Measurements from ENCODE around the gene SCGB2B2.
A peak's percentile ranks its signal among the peaks of the same experiment; 100 is the strongest.
"Not testable (repeated sequence)": the region's sequence is repeated elsewhere in the genome, so short reads cannot be mapped to it uniquely, and the experiment has no call there.

SCGB2B2 gene

GRCh38 chr19:34676697-34677385 lies at the start of gene SCGB2B2:
TSS of gene SCGB2B2 (minus strand) at chr19:34677159. CDS start at chr19:34594563, 82,596 bp downstream.
- DNase-seq (ENCODE audit: low spot score) = no peak

- no peak for DNase-seq (ENCODE audit: low spot score)
These were observed 48.4 kb upstream of the SCGB2B2 start for GRCh38 chr19:34725400-34725799.

- DNase-seq (ENCODE audit: low spot score) = no peak
These were observed 45.4 kb upstream of the SCGB2B2 start for GRCh38 chr19:34722353-34722752.

- DNase-seq (ENCODE audit: low spot score) = no peak
These were observed 38.4 kb upstream of the SCGB2B2 start for GRCh38 chr19:34715357-34715756.

- no peak for DNase-seq (ENCODE audit: low spot score)
These were observed 36.3 kb upstream of the SCGB2B2 start for GRCh38 chr19:34713262-34713637.

GRCh38 chr19:34712395-34713261 lies 35.7 kb upstream of the SCGB2B2 start:
- DNase-seq (ENCODE audit: low spot score) = peak; percentile 63

GRCh38 chr19:34711890-34712289 lies 34.9 kb upstream of the SCGB2B2 start:
- DNase-seq (ENCODE audit: low spot score) = no peak

- no peak for DNase-seq (ENCODE audit: low spot score)
These were observed 30.7 kb upstream of the SCGB2B2 start for GRCh38 chr19:34707661-34708060.

GRCh38 chr19:34692549-34692948 lies 15.6 kb upstream of the SCGB2B2 start:
- peak; percentile 29 for DNase-seq (ENCODE audit: low spot score)

GRCh38 chr19:34690372-34690771 lies 13.4 kb upstream of the SCGB2B2 start:
- no peak for DNase-seq (ENCODE audit: low spot score)

GRCh38 chr19:34688592-34688991 lies 11.6 kb upstream of the SCGB2B2 start:
- no peak for DNase-seq (ENCODE audit: low spot score)

GRCh38 chr19:34687348-34687747 lies 10.4 kb upstream of the SCGB2B2 start:
- DNase-seq (ENCODE audit: low spot score) = no peak

- no peak for DNase-seq (ENCODE audit: low spot score)
These were observed 9.5 kb upstream of the SCGB2B2 start for GRCh38 chr19:34686455-34686854.

- not testable (repeated sequence) for DNase-seq (ENCODE audit: low spot score)
These were observed 8.3 kb upstream of the SCGB2B2 start for GRCh38 chr19:34685266-34685665.

- no peak for DNase-seq (ENCODE audit: low spot score)
These were observed 4.5 kb upstream of the SCGB2B2 start for GRCh38 chr19:34681478-34681877.

GRCh38 chr19:34678421-34678820 lies 1.5 kb upstream of the SCGB2B2 start:
- no peak for DNase-seq (ENCODE audit: low spot score)

GRCh38 chr19:34678085-34678412 lies 1.1 kb upstream of the SCGB2B2 start:
- no peak for DNase-seq (ENCODE audit: low spot score)

- peak; percentile 91 for DNase-seq (ENCODE audit: low spot score)
These were observed 576 bp upstream of the SCGB2B2 start, which contains the start of gene ZNF302 for GRCh38 chr19:34677386-34678084. TSS of gene ZNF302 (plus strand) at chr19:34677678. CDS start at chr19:34678805, 1,127 bp downstream.

GRCh38 chr19:34675919-34676318 lies 1.0 kb downstream of the SCGB2B2 start:
- no peak for DNase-seq (ENCODE audit: low spot score)

GRCh38 chr19:34675250-34675649 lies 1.7 kb downstream of the SCGB2B2 start:
- no peak for DNase-seq (ENCODE audit: low spot score)

- DNase-seq (ENCODE audit: low spot score) = no peak
These were observed 3.4 kb downstream of the SCGB2B2 start for GRCh38 chr19:34673590-34673989.

- DNase-seq (ENCODE audit: low spot score) = no peak
These were observed 5.0 kb downstream of the SCGB2B2 start for GRCh38 chr19:34671972-34672371.

- no peak for DNase-seq (ENCODE audit: low spot score)
These were observed 7.7 kb downstream of the SCGB2B2 start for GRCh38 chr19:34669305-34669704.

Measured in kidney capillary endothelial cell (primary cell).